CD14-positive monocyte (primary cell): ENCODE results near the gene ADK. TPM values are rescaled to one million over a fixed set of nuclear protein-coding genes. Genes with fewer than 3 reads are reported as not detected.
A peak's percentile ranks its signal among the peaks of the same experiment; 100 is the strongest.

Experiments
- DNase-seq, 3 donors: peaks; one replicate each; pipeline ENCODE4 v3.0.0-alpha.2; 2011 to 2022
- H2AFZ ChIP-seq: 2 replicates; pipeline ENCODE4 v1.6.0; 2012; ENCODE audit warnings: mild to moderate bottlenecking, low read depth, low read length, inconsistent platforms; ENCODE audit not compliant: insufficient read depth, poor library complexity, severe bottlenecking
- H3K27ac ChIP-seq, 2 donors: 1 replicate in 1 of 2; 2 replicates in 1 of 2; pipeline ENCODE4 v1.5.1; 2012 to 2013; ENCODE audit warnings: low read length in 2 of 2, control low read depth in 1 of 2, inconsistent platforms in 1 of 2, low read depth in 1 of 2, mild to moderate bottlenecking in 1 of 2
- H3K27me3 ChIP-seq, 2 donors: one replicate each; pipeline versions ENCODE4 v1.6.0 to v1.6.1; 2011 to 2013; ENCODE audit warnings: low read length in 2 of 2; ENCODE audit not compliant: control insufficient read depth in 2 of 2, insufficient read depth in 2 of 2
- H3K36me3 ChIP-seq, 2 donors: replicated peaks in 1 of 2; 1 replicate in 1 of 2; 2 replicates in 1 of 2; pipeline versions ENCODE4 v1.5.1 to v1.6.1; 2012 to 2013; ENCODE audit warnings: low read length in 2 of 2, control low read depth in 1 of 2, inconsistent platforms in 1 of 2, mild to moderate bottlenecking in 1 of 2; ENCODE audit not compliant: insufficient read depth in 2 of 2, control insufficient read depth in 1 of 2
- H3K4me1 ChIP-seq, 2 donors: 1 replicate in 1 of 2; 2 replicates in 1 of 2; pipeline versions ENCODE4 v1.5.1 to v1.6.1; 2012 to 2013; ENCODE audit warnings: low read length in 2 of 2, control low read depth in 1 of 2, inconsistent platforms in 1 of 2, mild to moderate bottlenecking in 1 of 2, moderate library complexity in 1 of 2; ENCODE audit not compliant: insufficient read depth in 2 of 2, control insufficient read depth in 1 of 2
- H3K4me2 ChIP-seq: replicated peaks from 2 replicates; pipeline ENCODE3; 2012; ENCODE audit warnings: low read length, moderate library complexity, mild to moderate bottlenecking; ENCODE audit not compliant: poor library complexity, severe bottlenecking; ENCODE audit errors: extremely low read depth
- H3K4me3 ChIP-seq, 3 experiments: fragments of 200-600 bp in 1 of 3; sonication (generic) in 1 of 3; replicated peaks in 1 of 3; 1 replicate in 2 of 3; 2 replicates in 1 of 3; pipeline ENCODE4 v1.5.1; 2011 to 2013; ENCODE audit warnings: low read length in 3 of 3, mild to moderate bottlenecking in 3 of 3, control low read depth in 2 of 3, low read depth in 2 of 3, inconsistent platforms in 1 of 3, moderate library complexity in 1 of 3
- H3K79me2 ChIP-seq: 2 replicates; pipeline ENCODE4 v1.6.0; 2012; ENCODE audit warnings: mild to moderate bottlenecking, control low read depth, inconsistent platforms, low read length, moderate library complexity; ENCODE audit not compliant: insufficient read depth
- H3K9ac ChIP-seq: 2 replicates; pipeline ENCODE4 v1.6.0; 2017; ENCODE audit warnings: low read length, mild to moderate bottlenecking; ENCODE audit not compliant: insufficient read depth, poor library complexity, severe bottlenecking
- H3K9me3 ChIP-seq, 2 donors: replicated peaks in 1 of 2; 1 replicate in 1 of 2; 2 replicates in 1 of 2; pipeline versions ENCODE4 v1.5.1 to v1.6.1; 2012 to 2013; ENCODE audit warnings: low read length in 2 of 2, control low read depth in 1 of 2; ENCODE audit not compliant: control insufficient read depth in 1 of 2, insufficient read depth in 1 of 2
- H4K20me1 ChIP-seq: 2 replicates; pipeline ENCODE4 v1.6.0; 2012; ENCODE audit warnings: mild to moderate bottlenecking, low read length, control low read depth, moderate library complexity; ENCODE audit not compliant: insufficient read depth
- H3K27ac Mint-ChIP-seq, 7 donors: one replicate each; pipeline ENCODE4 v1.8.0; 2020; ENCODE audit warnings: mild to moderate bottlenecking in 7 of 7, mixed read lengths in 7 of 7, moderate library complexity in 6 of 7, inconsistent platforms in 2 of 7
- H3K27me3 Mint-ChIP-seq, 3 donors: one replicate each; pipeline ENCODE4 v1.8.0; 2021 to 2022; ENCODE audit warnings: low read depth in 3 of 3, mild to moderate bottlenecking in 3 of 3, mixed read lengths in 3 of 3, moderate library complexity in 3 of 3, inconsistent platforms in 1 of 3
- H3K36me3 Mint-ChIP-seq, 2 donors: one replicate each; pipeline ENCODE4 v1.8.0; 2020; ENCODE audit warnings: mixed read lengths in 2 of 2, inconsistent platforms in 1 of 2, mild to moderate bottlenecking in 1 of 2
- H3K4me1 Mint-ChIP-seq: one replicate; pipeline ENCODE4 v1.8.0; 2020; ENCODE audit warnings: mild to moderate bottlenecking, mixed read lengths
- H3K4me3 Mint-ChIP-seq, 2 donors: one replicate each; pipeline ENCODE4 v1.8.0; 2020; ENCODE audit warnings: mild to moderate bottlenecking in 2 of 2, mixed read lengths in 2 of 2, moderate library complexity in 1 of 2
- H3K9me3 Mint-ChIP-seq, 7 donors: one replicate each; pipeline ENCODE4 v1.8.0; 2020 to 2022; ENCODE audit warnings: mixed read lengths in 7 of 7, mild to moderate bottlenecking in 6 of 7, moderate library complexity in 6 of 7, inconsistent platforms in 2 of 7
- WGBS: methylation state at CpG from one replicate; pipeline ENCODE4 v1.1.5; 2013; ENCODE audit warnings: missing lambda C conversion rate; ENCODE audit not compliant: insufficient coverage; 5-methylcytosine and 5-hydroxymethylcytosine counted together
- intact Hi-C, 2 donors: fragments of 100-400 bp; cut with micrococcal nuclease; formaldehyde crosslinking; loops; one replicate each; pipeline versions ENCODE4 v1.15.0 to v1.15.1; 2023
- polyA plus RNA-seq, 3 donors: library from polyadenylated mRNA; depleted of rRNA in 1 of 3; unstranded in 2 of 3; stranded (reverse) in 1 of 3; fragments of 300-500 nt in 2 of 3; fragments of >200 nt in 1 of 3; fragmentation: Illumina TruSeq in 2 of 3; gene quantifications; 1 replicate in 2 of 3; 2 replicates in 1 of 3; pipeline ENCODE4 v1.2.3, GENCODE V29; 2012 to 2021
- TF ChIP-seq, protein P1 (sequence below): fragments of 200-600 bp; IDR thresholded peaks from one replicate; pipeline ENCODE4 v1.8.0; 2022; ENCODE audit warnings: antibody characterized with exemption, mild to moderate bottlenecking

ADK gene
- polyA plus RNA-seq, 3 donors: 6.4 to 38.2 (median 35.7) TPM

GRCh38 chr10:74582566-74582965 lies 431.5 kb downstream of the ADK start:
- Histone ChIP-seq H3K4me1 (peaks cover 0 to 4% of the 10 kb centered on the region in 2 donors), H4K20me1 (no peaks in the 10 kb centered on the region), H3K79me2 (no peaks in the 10 kb centered on the region), H2AFZ (no peak overlapping the region), H3K9me3 (no peaks in the 10 kb centered on the region), H3K36me3 (peaks cover 0 to 2% of the 10 kb centered on the region in 2 donors), H3K4me3 (no peak overlapping the region), H3K27ac (no peak overlapping the region), H3K27me3 (no peaks in the 10 kb centered on the region), H3K4me2 (no peak overlapping the region), H3K9ac (no peak overlapping the region)
- Mint-ChIP-seq H3K4me1 (peaks cover 13% of the 10 kb centered on the region), H3K36me3 (peaks cover 8 to 9% of the 10 kb centered on the region in 2 donors), H3K9me3 (peaks cover 0 to 7% (median 3%) of the 10 kb centered on the region in 7 donors), H3K4me3 (no peak overlapping the region), H3K27me3 (no peaks in the 10 kb centered on the region), H3K27ac (no peak overlapping the region)
- no peak for DNase-seq
- intact Hi-C loops: no loop called here
- TF ChIP-seq, protein P1, sequence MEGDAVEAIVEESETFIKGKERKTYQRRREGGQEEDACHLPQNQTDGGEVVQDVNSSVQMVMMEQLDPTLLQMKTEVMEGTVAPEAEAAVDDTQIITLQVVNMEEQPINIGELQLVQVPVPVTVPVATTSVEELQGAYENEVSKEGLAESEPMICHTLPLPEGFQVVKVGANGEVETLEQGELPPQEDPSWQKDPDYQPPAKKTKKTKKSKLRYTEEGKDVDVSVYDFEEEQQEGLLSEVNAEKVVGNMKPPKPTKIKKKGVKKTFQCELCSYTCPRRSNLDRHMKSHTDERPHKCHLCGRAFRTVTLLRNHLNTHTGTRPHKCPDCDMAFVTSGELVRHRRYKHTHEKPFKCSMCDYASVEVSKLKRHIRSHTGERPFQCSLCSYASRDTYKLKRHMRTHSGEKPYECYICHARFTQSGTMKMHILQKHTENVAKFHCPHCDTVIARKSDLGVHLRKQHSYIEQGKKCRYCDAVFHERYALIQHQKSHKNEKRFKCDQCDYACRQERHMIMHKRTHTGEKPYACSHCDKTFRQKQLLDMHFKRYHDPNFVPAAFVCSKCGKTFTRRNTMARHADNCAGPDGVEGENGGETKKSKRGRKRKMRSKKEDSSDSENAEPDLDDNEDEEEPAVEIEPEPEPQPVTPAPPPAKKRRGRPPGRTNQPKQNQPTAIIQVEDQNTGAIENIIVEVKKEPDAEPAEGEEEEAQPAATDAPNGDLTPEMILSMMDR: no peak
- WGBS: no CpG with 5 or more reads among the region's 1 CpG

GRCh38 chr10:74585231-74586087 lies 434.4 kb downstream of the ADK start:
- Histone ChIP-seq H3K9me3 (no peaks in the 10 kb centered on the region), H3K4me1 (peaks cover 0 to 4% of the 10 kb centered on the region in 2 donors), H3K4me3 (no peak overlapping the region), H2AFZ (no peak overlapping the region), H3K27me3 (no peaks in the 10 kb centered on the region), H3K27ac (no peak overlapping the region), H3K79me2 (no peaks in the 10 kb centered on the region), H4K20me1 (no peaks in the 10 kb centered on the region), H3K4me2 (no peak overlapping the region), H3K9ac (no peak overlapping the region), H3K36me3 (peaks cover 6% of the 10 kb centered on the region in 2 donors)
- H3K27ac Mint-ChIP-seq: peak overlapping the region in 1 of 7 donors; percentile 44
- H3K36me3 Mint-ChIP-seq: peaks cover 8% of the 10 kb centered on the region in 2 donors
- TF ChIP-seq, protein P1: no peak
- no peak for DNase-seq
- no peaks in the 10 kb centered on the region for H3K27me3 Mint-ChIP-seq
- 17% methylated on average over 5 of the region's 8 CpGs for WGBS
- intact Hi-C loops: no loop called here
- peaks cover 13% of the 10 kb centered on the region for H3K4me1 Mint-ChIP-seq
- peak overlapping the region in 1 of 2 donors; percentile 21 for H3K4me3 Mint-ChIP-seq
- peaks cover 0 to 2% (median 0%) of the 10 kb centered on the region in 7 donors for H3K9me3 Mint-ChIP-seq
